Gastrocnemius medialis (tissue), 4 donors: ENCODE results near the gene GALNT6. TPM values are rescaled to one million over a fixed set of nuclear protein-coding genes. Genes with fewer than 3 reads are reported as not detected.
A peak's percentile ranks its signal among the peaks of the same experiment; 100 is the strongest.

ENCODE experiments used
- ATAC-seq, 2 donors: fragments of 150-250 bp; one replicate each; pipeline ENCODE4 v1.9.1; 2016
- DNase-seq, 2 donors: peaks; one replicate each; pipeline ENCODE4 v3.0.0-alpha.2; 2019
- H3K27ac ChIP-seq, 4 donors: fragments of 200-600 bp; sonication (generic); 1 replicate in 1 of 4; 2 replicates in 3 of 4; pipeline ENCODE4 v1.5.1; 2016 to 2018; ENCODE audit warnings: mild to moderate bottlenecking in 2 of 4, moderate library complexity in 1 of 4
- H3K27me3 ChIP-seq, 3 donors: fragments of 200-600 bp; sonication (generic) in 2 of 3; 1 replicate in 1 of 3; 2 replicates in 2 of 3; pipeline versions ENCODE4 v1.5.1 to v1.6.0; 2016 to 2019; ENCODE audit warnings: mild to moderate bottlenecking in 1 of 3, moderate library complexity in 1 of 3
- H3K36me3 ChIP-seq, 2 donors: fragments of 200-600 bp; sonication (generic) in 1 of 2; one replicate each; pipeline ENCODE4 v1.5.1; 2017 to 2018
- H3K4me1 ChIP-seq, 2 donors: fragments of 200-600 bp; sonication (generic) in 1 of 2; one replicate each; pipeline ENCODE4 v1.5.1; 2016 to 2017; ENCODE audit warnings: mild to moderate bottlenecking in 2 of 2
- H3K4me3 ChIP-seq, 4 donors: fragments of 200-600 bp; sonication (generic) in 3 of 4; 1 replicate in 1 of 4; 2 replicates in 3 of 4; pipeline ENCODE4 v1.5.1; 2016 to 2019; ENCODE audit warnings: mild to moderate bottlenecking in 2 of 4
- H3K9me3 ChIP-seq, 3 donors: fragments of 200-600 bp; sonication (generic) in 2 of 3; 1 replicate in 1 of 3; 2 replicates in 2 of 3; pipeline ENCODE4 v1.5.1; 2016 to 2019
- CTCF ChIP-seq, 5 experiments: fragments of 450-650 bp in 3 of 5; fragments of 200-600 bp in 2 of 5; sonication (generic) in 2 of 5; IDR thresholded peaks in 4 of 5; conservative IDR thresholded peaks in 1 of 5; 1 replicate in 4 of 5; 2 replicates in 1 of 5; pipeline ENCODE4 v1.5.1; 2016 to 2019; ENCODE audit warnings: antibody characterized with exemption in 5 of 5, mild to moderate bottlenecking in 3 of 5, moderate library complexity in 3 of 5
- POLR2A ChIP-seq, 2 donors: fragments of 450-650 bp; IDR thresholded peaks; one replicate each; pipeline ENCODE4 v1.6.1; 2017; ENCODE audit warnings: antibody characterized with exemption in 2 of 2, mild to moderate bottlenecking in 2 of 2, moderate library complexity in 2 of 2
- in situ Hi-C, 4 donors: fragments of 200-750 bp; cut with MboI; loops; one replicate each; pipeline versions ENCODE4 v1.15.0 to v1.8.0; 2017; ENCODE audit warnings: low sequenced_read_pairs in 4 of 4
- intact Hi-C: fragments of 100-400 bp; cut with DNase I; formaldehyde crosslinking; loops from one replicate; pipeline ENCODE4 v1.15.1; 2023; ENCODE audit warnings: low total_unique reads
- total RNA-seq, 4 donors: library from RNA; depleted of rRNA; stranded (reverse); fragments of >200 nt; gene quantifications; one replicate each; pipeline versions ENCODE4 v1.1.0 to v1.2.3, GENCODE V29; 2016

GALNT6 gene
- total RNA-seq, 4 donors from 2014 or later, result 0.24 to 0.51 (median 0.37) TPM

DNA sequence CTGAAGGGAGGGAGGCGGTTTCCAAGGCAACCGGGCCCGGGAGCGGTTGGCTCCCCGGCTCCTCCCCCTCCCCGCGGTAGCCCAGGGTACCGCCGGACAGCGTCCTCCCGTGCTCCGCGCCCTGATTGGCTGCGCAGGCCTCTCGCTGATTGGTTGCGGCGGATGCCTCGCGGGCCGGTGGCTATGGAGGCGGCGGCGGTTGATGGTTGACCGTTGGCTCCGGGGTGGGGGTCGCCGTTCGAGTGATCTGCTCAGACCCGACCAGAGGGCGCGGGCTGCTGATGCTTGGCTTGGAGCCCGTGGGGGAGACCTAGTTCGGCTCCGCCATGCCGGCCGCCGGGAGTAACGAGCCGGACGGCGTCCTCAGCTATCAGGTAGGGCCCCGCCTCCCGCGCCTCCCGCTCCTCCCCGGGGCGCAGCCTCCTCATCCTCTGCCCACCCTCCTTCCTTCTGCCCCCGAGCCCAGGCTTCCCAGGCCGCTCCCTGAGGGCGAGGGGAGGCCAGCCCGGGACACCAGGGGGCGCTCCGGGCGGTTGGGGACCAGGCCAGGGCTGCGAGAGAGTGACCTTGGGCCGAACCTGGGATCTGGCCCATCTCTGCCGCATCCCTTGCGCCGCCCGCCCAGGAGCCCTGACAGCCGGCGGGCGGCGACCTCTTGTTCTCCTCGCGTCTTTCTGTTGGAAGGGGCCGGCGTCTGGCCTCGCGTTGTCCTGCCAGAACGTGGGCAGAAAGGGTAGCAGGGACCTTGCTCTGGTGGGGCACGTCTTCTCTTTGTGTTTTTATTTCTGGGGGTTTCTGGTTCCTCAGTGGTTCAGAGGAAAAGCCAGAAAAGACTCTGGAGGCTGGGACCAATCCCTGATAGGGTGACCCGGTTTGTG, 33.7 kb upstream of the GALNT6 start, which contains the start of gene SLC4A8:
Gene SLC4A8, plus strand, starts transcription at position 170 of the 878 bp plus-strand sequence. Its CDS starts 157 bp downstream, at position 327.
- peaks cover 21 to 35% (median 23%) of the 10 kb centered on the region in 3 donors for H3K27me3 ChIP-seq
- TF ChIP-seq POLR2A (IDR thresholded peaks at IDR 0.05) (no peak), CTCF (IDR thresholded peaks at IDR 0.05 in 4 of 5, conservative IDR thresholded peaks at IDR 0.05 in 1 of 5) (peak; percentile 20 to 60 (median 45))
- ATAC-seq (peak in 1 of 2 donors; percentile 30), DNase-seq (peak; percentile 9 to 21)
- no peaks in the 10 kb centered on the region for H3K36me3 ChIP-seq
- no peaks in the 10 kb centered on the region for H3K9me3 ChIP-seq
- in situ Hi-C loops (loop anchor here in 2 of 4 donors (5.0 to 25.0 kb wide), 2 partner anchors 107 to 387 kb away; a partner anchor contains a TSS), intact Hi-C loops (loop anchor here (2.0 to 10.0 kb wide), 2 partner anchors 108 to 400 kb away; no protein-coding TSS in a partner anchor)
- H3K4me1 ChIP-seq, result peaks cover 0 to 3% of the 10 kb centered on the region in 2 donors
- H3K27ac ChIP-seq, result no peak within 1 kb of the TSS
- peak within 1 kb of the TSS; percentile 29 to 61 (median 48) for H3K4me3 ChIP-seq

DNA sequence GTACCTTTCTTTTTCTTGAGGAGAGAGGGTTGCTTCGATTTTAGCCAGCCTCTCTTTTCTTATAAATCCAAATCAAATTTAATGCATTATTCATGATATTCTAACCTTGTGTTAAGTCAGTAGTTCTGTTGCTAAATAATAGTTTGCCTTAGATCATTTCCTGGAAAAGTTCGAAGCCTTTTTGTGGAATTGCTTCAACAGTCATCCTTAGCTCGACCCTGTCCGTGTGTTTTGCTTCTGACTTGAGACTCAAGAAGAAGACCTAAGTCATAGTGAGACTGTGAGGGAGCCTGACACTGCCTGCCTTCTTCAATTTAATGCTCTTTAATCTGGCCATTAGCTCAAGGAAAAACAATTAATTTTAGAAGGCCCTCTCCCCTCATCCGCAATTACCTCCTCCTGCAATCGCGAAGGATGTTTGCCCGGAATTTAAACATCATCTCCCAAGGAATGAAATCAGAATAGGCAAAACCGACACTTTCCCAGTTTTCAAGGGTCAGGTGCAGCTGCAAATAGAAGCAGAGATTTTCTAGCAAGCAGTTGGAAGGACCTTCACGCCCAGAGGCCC, 33.0 kb upstream of the GALNT6 start:
- intact Hi-C loops, result loop anchor here (2.0 to 10.0 kb wide), 2 partner anchors 109 to 401 kb away; no protein-coding TSS in a partner anchor
- no peaks in the 10 kb centered on the region for H3K9me3 ChIP-seq
- H3K27ac ChIP-seq, result no peak overlapping the region
- in situ Hi-C loops, result loop anchor here in 2 of 4 donors (5.0 kb wide), 1 partner anchor 108 kb away; no protein-coding TSS in a partner anchor
- ATAC-seq (no peak), DNase-seq (no peak)
- peak overlapping the region in 3 of 4 donors; percentile 29 to 49 (median 47) for H3K4me3 ChIP-seq
- H3K27me3 ChIP-seq, result peaks cover 21 to 35% (median 23%) of the 10 kb centered on the region in 3 donors
- TF ChIP-seq POLR2A (IDR thresholded peaks at IDR 0.05) (no peak), CTCF (IDR thresholded peaks at IDR 0.05 in 4 of 5, conservative IDR thresholded peaks at IDR 0.05 in 1 of 5) (no peak)
- H3K36me3 ChIP-seq, result no peaks in the 10 kb centered on the region
- H3K4me1 ChIP-seq, result peaks cover 0 to 3% of the 10 kb centered on the region in 2 donors

DNA sequence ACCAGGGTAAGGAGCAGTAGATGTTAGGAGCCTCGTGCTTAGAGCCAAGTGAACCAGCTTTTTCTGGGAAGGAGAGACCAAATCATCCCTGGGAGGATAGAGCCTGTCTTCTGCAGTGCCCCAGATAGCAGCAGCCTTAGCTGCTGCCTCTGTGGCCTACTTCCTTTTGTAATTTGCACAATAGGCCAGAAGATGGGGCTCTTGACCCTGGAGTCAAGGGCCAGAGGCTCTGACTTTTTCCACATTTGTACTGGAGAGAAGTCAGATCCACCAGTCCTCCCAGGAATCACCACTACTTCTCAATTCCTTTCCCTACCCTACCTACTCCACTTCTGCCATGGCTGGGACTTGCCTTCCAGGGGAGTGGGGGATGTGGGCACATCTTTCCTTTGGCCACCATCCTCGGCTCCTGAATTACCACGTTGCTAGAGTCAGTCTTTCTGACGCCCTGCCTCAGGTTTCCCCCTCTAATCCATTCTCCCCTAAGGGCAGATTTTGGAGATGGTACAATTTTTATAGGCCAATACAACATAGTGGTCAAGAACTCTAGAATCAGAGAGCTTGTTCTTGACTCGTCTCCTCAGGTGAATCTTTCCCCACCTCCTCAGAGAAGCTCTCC, 30.2 kb upstream of the GALNT6 start:
- peak in 2 of 5 experiments; percentile 27 to 34 for TF ChIP-seq CTCF (IDR thresholded peaks at IDR 0.05 in 4 of 5, conservative IDR thresholded peaks at IDR 0.05 in 1 of 5)
- no peak for TF ChIP-seq POLR2A (IDR thresholded peaks at IDR 0.05)
- H3K36me3 ChIP-seq, result no peaks in the 10 kb centered on the region
- H3K27ac ChIP-seq, result no peak overlapping the region
- DNase-seq (no peak), ATAC-seq (peak in 1 of 2 donors; percentile 45)
- H3K4me3 ChIP-seq, result no peak overlapping the region
- H3K9me3 ChIP-seq, result no peaks in the 10 kb centered on the region
- intact Hi-C loops, result loop anchor here (10.0 kb wide), 1 partner anchor 403 kb away; no protein-coding TSS in a partner anchor
- H3K4me1 ChIP-seq, result peaks cover 0 to 3% of the 10 kb centered on the region in 2 donors
- in situ Hi-C loops, result loop anchor here in 2 of 4 donors (5.0 kb wide), 1 partner anchor 111 kb away; no protein-coding TSS in a partner anchor
- peaks cover 15 to 27% (median 21%) of the 10 kb centered on the region in 3 donors for H3K27me3 ChIP-seq

GRCh38 chr12:51419425-51420193, 28.4 kb upstream of the GALNT6 start:
- no peak for DNase-seq
- H3K36me3 ChIP-seq, result no peaks in the 10 kb centered on the region
- no peak overlapping the region for H3K27ac ChIP-seq
- in situ Hi-C loops, result loop anchor here in 2 of 4 donors (5.0 kb wide), 1 partner anchor 113 kb away; no protein-coding TSS in a partner anchor
- H3K4me1 ChIP-seq, result no peaks in the 10 kb centered on the region
- H3K9me3 ChIP-seq, result no peaks in the 10 kb centered on the region
- peaks cover 0 to 10% (median 4%) of the 10 kb centered on the region in 3 donors for H3K27me3 ChIP-seq
- ATAC-seq, result no peak
- TF ChIP-seq CTCF (IDR thresholded peaks at IDR 0.05 in 4 of 5, conservative IDR thresholded peaks at IDR 0.05 in 1 of 5) (no peak), POLR2A (IDR thresholded peaks at IDR 0.05) (no peak)
- no peak overlapping the region for H3K4me3 ChIP-seq
- intact Hi-C loops, result loop anchor here (10.0 kb wide), 2 partner anchors 405 to 565 kb away; no protein-coding TSS in a partner anchor
